K562 (cell line): ENCODE measurements around the gene RNF151. TPM values are rescaled to one million over a fixed set of nuclear protein-coding genes. Genes with fewer than 3 reads are reported as not detected.

Source experiments
- ATAC-seq: fragments of 200-7000 bp; cut with Tn5 transposase; 3 replicates; pipeline ENCODE4 v1.9.1; 2020; ENCODE audit warnings: moderate library complexity
- BruUV-seq: library from RNA; stranded (reverse); fragments of 400-500 nt; replicated peaks from 2 replicates; lab custom pipeline; 2021; lab: Mats Ljungman, UMichigan
- CTCF ChIA-PET: fragments of 300-600 bp; formaldehyde crosslinking; extraction: SDS; loops from one replicate; lab custom pipeline; 2021; ENCODE audit warnings: low intra/inter-chr PET ratio; lab: Yijun Ruan, JAX
- POLR2A ChIA-PET: fragments of 300-600, 350-650 bp; sonication (Branson Sonifier 250); formaldehyde crosslinking; extraction: SDS; loops from one replicate; lab custom pipeline; 2021; ENCODE audit warnings: antibody characterized with exemption, inconsistent platforms; lab: Yijun Ruan, JAX
- DNase-seq, 4 experiments: peaks; one replicate each; pipeline versions ENCODE4 v3.0.0 to v3.0.0-alpha.2; 2011 to 2018; ENCODE audit warnings: low spot score in 3 of 4, mixed read lengths in 3 of 4; ENCODE audit errors: extremely low read depth in 1 of 4
- FAIRE-seq: peaks from 2 replicates; lab custom pipeline; 2011; peaks lifted over from hg19 to GRCh38; lab: Jason Lieb, UNC
- H2AFZ ChIP-seq: 2 replicates; pipeline ENCODE4 v1.6.0; 2011; ENCODE audit warnings: low read depth, low read length, control low read depth, inconsistent platforms
- H3K27ac ChIP-seq: fragments of 200-600 bp; 3 replicates; pipeline ENCODE4 v1.8.0; 2011; ENCODE audit warnings: low read depth, mild to moderate bottlenecking, control low read depth, inconsistent platforms, low read length, moderate library complexity, mixed read lengths; ENCODE audit errors: extremely low read depth
- H3K27me3 ChIP-seq, 2 experiments: fragments of 300-600 bp in 1 of 2; 2 replicates in 1 of 2; 3 replicates in 1 of 2; pipeline versions ENCODE4 v1.6.0 to v1.8.0; 2011; ENCODE audit warnings: inconsistent platforms in 2 of 2, low read length in 2 of 2, mild to moderate bottlenecking in 1 of 2, mixed read lengths in 1 of 2, moderate library complexity in 1 of 2; ENCODE audit not compliant: control insufficient read depth in 2 of 2, insufficient read depth in 2 of 2
- H3K36me3 ChIP-seq: fragments of 300-600 bp; 3 replicates; pipeline ENCODE4 v1.8.0; 2011; ENCODE audit warnings: mild to moderate bottlenecking, low read length, inconsistent platforms; ENCODE audit not compliant: control insufficient read depth, insufficient read depth
- H3K4me1 ChIP-seq, 2 experiments: fragments of 200-600 bp in 1 of 2; replicated peaks in 1 of 2; 2 replicates in 1 of 2; 3 replicates in 1 of 2; pipeline versions ENCODE4 v1.5.1 to v1.8.0; 2011; ENCODE audit warnings: inconsistent platforms in 2 of 2, low read length in 2 of 2, mild to moderate bottlenecking in 1 of 2, mixed read lengths in 1 of 2, moderate library complexity in 1 of 2; ENCODE audit not compliant: control insufficient read depth in 2 of 2, insufficient read depth in 2 of 2
- H3K4me2 ChIP-seq: 2 replicates; pipeline ENCODE4 v1.6.1; 2011; ENCODE audit warnings: low read length, control low read depth, inconsistent platforms, mixed read lengths; ENCODE audit not compliant: insufficient read depth
- H3K4me3 ChIP-seq: fragments of 200-600 bp; sonication (generic), shearing (Covaris generic); 2 replicates; pipeline ENCODE4 v1.5.1; 2016; ENCODE audit warnings: control low read depth, inconsistent platforms
- H3K79me2 ChIP-seq: fragments of 200-600 bp; 3 replicates; pipeline ENCODE4 v1.8.0; 2011; ENCODE audit warnings: low read length, inconsistent platforms; ENCODE audit not compliant: control insufficient read depth, insufficient read depth
- H3K9ac ChIP-seq, 2 experiments: 2 replicates each; pipeline versions ENCODE4 v1.6.0 to v1.6.1; 2011; ENCODE audit warnings: low read depth in 2 of 2, low read length in 2 of 2, control low read depth in 1 of 2, inconsistent platforms in 1 of 2, mild to moderate bottlenecking in 1 of 2, mixed read lengths in 1 of 2; ENCODE audit not compliant: insufficient read depth in 1 of 2
- H3K9me1 ChIP-seq: one replicate; pipeline ENCODE4 v1.6.0; 2011; ENCODE audit warnings: inconsistent platforms, mild to moderate bottlenecking, low read length, moderate library complexity; ENCODE audit not compliant: control insufficient read depth, insufficient read depth
- H3K9me3 ChIP-seq: replicated peaks from 2 replicates; pipeline ENCODE4 v1.5.1; 2011; ENCODE audit warnings: low read depth, low read length, inconsistent platforms; ENCODE audit not compliant: control insufficient read depth, insufficient read depth
- H4K20me1 ChIP-seq: replicated peaks from 2 replicates; pipeline ENCODE4 v1.6.1; 2011; ENCODE audit warnings: low read length, inconsistent platforms, mixed read lengths; ENCODE audit not compliant: control insufficient read depth, insufficient read depth
- ATF1 ChIP-seq, 2 experiments: fragments of 450-650 bp in 1 of 2; IDR thresholded peaks; 2 replicates each; pipeline ENCODE4 v1.6.1; 2016; ENCODE audit warnings: missing compliant biosample characterization in 1 of 2, missing genetic modification characterization in 1 of 2
- CBFA2T2 ChIP-seq: fragments of 450-650 bp; conservative IDR thresholded peaks from 2 replicates; pipeline ENCODE4 v1.6.1; 2017; ENCODE audit warnings: mild to moderate bottlenecking
- CBX8 ChIP-seq: fragments of 200-600 bp; sonication (generic); IDR thresholded peaks from 2 replicates; pipeline ENCODE4 v1.6.1; 2012; ENCODE audit warnings: borderline replicate concordance, mixed run types, low read depth, mild to moderate bottlenecking, moderate library complexity, mixed read lengths, low read length, control low read depth, inconsistent platforms; ENCODE audit not compliant: poor library complexity, severe bottlenecking; ENCODE audit errors: extremely low read depth
- CHD2 ChIP-seq: IDR thresholded peaks from 2 replicates; pipeline ENCODE4 v1.6.1; 2011; ENCODE audit warnings: low read depth, low read length
- CTBP1 ChIP-seq: fragments of 450-650 bp; IDR thresholded peaks from 2 replicates; pipeline ENCODE4 v1.6.1; 2016; ENCODE audit warnings: borderline replicate concordance
- EGR1 ChIP-seq: fragments of 450-650 bp; conservative IDR thresholded peaks from 2 replicates; pipeline ENCODE4 v1.6.1; 2017; ENCODE audit warnings: mild to moderate bottlenecking
- GABPB2 ChIP-seq: fragments of 250-450 bp; sonication (Bioruptor Pico); conservative IDR thresholded peaks from 2 replicates; pipeline ENCODE4 v1.5.1; 2021; ENCODE audit warnings: mild to moderate bottlenecking
- MBD2 ChIP-seq: sonication (generic); IDR thresholded peaks from 2 replicates; pipeline ENCODE4 v1.6.1; 2016; ENCODE audit warnings: low read depth, borderline replicate concordance
- NFIC ChIP-seq: fragments of 450-650 bp; IDR thresholded peaks from 2 replicates; pipeline ENCODE4 v1.6.1; 2017; ENCODE audit warnings: mild to moderate bottlenecking, inconsistent platforms
- NKRF ChIP-seq: fragments of 450-650 bp; IDR thresholded peaks from 2 replicates; pipeline ENCODE4 v1.6.1; 2016; ENCODE audit warnings: borderline replicate concordance
- RBM17 ChIP-seq: fragments of 200-400 bp; formaldehyde crosslinking; IDR thresholded peaks from 2 replicates; pipeline ENCODE4 v1.6.1; 2017; ENCODE audit warnings: low read depth, mild to moderate bottlenecking, low read length, borderline replicate concordance
- SMAD2 ChIP-seq: fragments of 150-350 bp; IDR thresholded peaks from 2 replicates; pipeline ENCODE4 v1.6.1; 2014; ENCODE audit warnings: low read depth, mild to moderate bottlenecking, low read length
- SRF ChIP-seq, 2 experiments: fragments of 250-450, 450-650 bp in 1 of 2; sonication (Bioruptor Pico) in 1 of 2; sonication (generic) in 1 of 2; formaldehyde crosslinking; IDR thresholded peaks; 2 replicates each; pipeline versions ENCODE4 v1.5.0 to v1.5.1; 2020 to 2022; ENCODE audit warnings: mild to moderate bottlenecking in 1 of 2, missing genetic modification reagents in 1 of 2
- SRSF3 ChIP-seq: fragments of 200-400 bp; formaldehyde crosslinking; IDR thresholded peaks from 2 replicates; pipeline ENCODE4 v1.6.1; 2016; ENCODE audit warnings: mild to moderate bottlenecking, low read length, moderate library complexity; ENCODE audit not compliant: insufficient read depth
- ZNF224 ChIP-seq: sonication (generic); formaldehyde crosslinking; IDR thresholded peaks from 2 replicates; pipeline ENCODE4 v1.8.0; 2022; ENCODE audit warnings: mild to moderate bottlenecking, missing genetic modification reagents
- ZNF780A ChIP-seq: fragments of 250-450 bp; sonication (Bioruptor Pico); IDR thresholded peaks from 2 replicates; pipeline ENCODE4 v1.5.0; 2021; ENCODE audit warnings: mild to moderate bottlenecking
- WGBS: fragments of 100-300 bp; shearing (Covaris generic); methylation state at CpG from one replicate; pipeline ENCODE4 v1.1.6; 2016; ENCODE audit warnings: low coverage, mixed read lengths; ENCODE audit not compliant: insufficient coverage; ENCODE audit errors: missing lambda C conversion rate; 5-methylcytosine and 5-hydroxymethylcytosine counted together
- in situ Hi-C: fragments of 300-500 bp; cut with MboI; formaldehyde crosslinking; loops from 4 replicates; pipeline ENCODE4 v1.15.0; 2018; ENCODE audit warnings: inconsistent platforms, mixed read lengths
- intact Hi-C: fragments of 100-400 bp; cut with micrococcal nuclease; formaldehyde crosslinking; loops from 2 replicates; pipeline ENCODE4 v1.14.2; 2022
- polyA plus RNA-seq, 8 experiments: library from polyadenylated mRNA; depleted of rRNA in 4 of 8; stranded (reverse) in 5 of 8; unstranded in 3 of 8; fragments of >200 nt; fragmentation: Nextera tagmentation in 2 of 8; fragmentation: Illumina TruSeq in 1 of 8; extraction: Ambion mirVana in 2 of 8; extraction: Trizol in 1 of 8; gene quantifications; 2 replicates each; pipeline versions ENCODE4 v1.2.1 to v1.2.3, GENCODE V29; 2011 to 2014; ENCODE audit warnings: inconsistent platforms in 1 of 8, missing spikeins in 1 of 8
- total RNA-seq, 7 experiments: library from RNA; depleted of rRNA in 6 of 7; stranded (reverse); fragments of >200 nt in 6 of 7; fragmentation: Illumina TruSeq in 2 of 7; extraction: Trizol in 2 of 7; gene quantifications; 2 replicates each; pipeline versions ENCODE4 v1.2.1 to v1.2.3, GENCODE V29; 2011 to 2021; ENCODE audit warnings: low replicate concordance in 1 of 7
- TF ChIP-seq, protein P1 (sequence below), 2 experiments: fragments of 450-650 bp in 1 of 2; IDR thresholded peaks; 2 replicates each; pipeline ENCODE4 v1.6.1; 2011 to 2017; ENCODE audit warnings: low read depth in 2 of 2, antibody characterized with exemption in 1 of 2, borderline replicate concordance in 1 of 2, low read length in 1 of 2, mild to moderate bottlenecking in 1 of 2, mixed read lengths in 1 of 2; ENCODE audit not compliant: control insufficient read depth in 1 of 2

Gene RNF151
- total and polyA plus RNA-seq, 9 of the 15 experiments (the other 6 are each of a cell fraction or from before 2014, with no cell fraction given): not detected

DNA sequence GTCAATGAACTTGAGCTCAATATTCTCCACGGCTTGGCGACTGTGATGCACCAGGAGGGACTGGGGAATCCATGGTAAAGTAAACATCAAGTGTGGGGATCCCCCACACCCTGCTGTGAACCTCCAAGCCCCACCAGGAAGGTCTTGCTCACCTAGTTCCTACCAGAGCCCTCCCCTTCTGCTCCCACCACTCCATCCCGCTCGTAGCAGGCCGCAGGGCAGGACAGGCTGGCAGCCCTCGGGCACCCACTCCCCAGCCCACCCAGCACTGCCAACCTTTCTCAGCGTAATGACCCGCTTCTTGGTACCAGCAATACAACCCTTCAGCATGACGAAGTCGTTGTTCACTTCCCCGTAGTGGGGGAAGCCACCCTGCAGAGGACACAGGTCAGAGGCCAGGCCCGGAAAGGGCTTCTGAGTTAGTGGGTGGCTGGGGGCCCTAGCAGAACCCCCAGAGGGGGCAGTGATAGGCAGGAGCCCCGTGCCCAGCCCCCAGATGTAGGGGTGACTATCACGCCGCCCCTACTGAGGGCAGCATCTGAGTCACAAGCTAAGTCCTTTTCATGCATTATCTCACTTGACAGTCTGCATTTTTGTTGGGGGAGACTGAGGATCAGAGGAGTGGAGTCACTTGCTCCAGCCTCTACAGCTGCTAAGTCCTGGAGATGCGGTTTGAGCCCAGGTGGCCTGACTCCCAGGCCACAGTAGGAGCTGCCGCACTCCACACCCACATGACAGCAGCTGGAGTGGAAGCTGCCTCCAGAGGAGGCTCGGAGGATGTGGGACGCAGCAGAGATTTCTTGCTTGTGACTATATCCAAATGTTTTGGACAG, 20.9 kb upstream of the RNF151 start:
- intact Hi-C loops: no loop called here
- no peak for TF ChIP-seq NKRF
- TF ChIP-seq CHD2: no peak
- TF ChIP-seq ATF1 (CRISPR knock-in tag; IDR thresholded peaks at IDR 0.05): no peak
- no peak for TF ChIP-seq ATF1 (tag; IDR thresholded peaks at IDR 0.05)
- no peak for TF ChIP-seq SMAD2
- TF ChIP-seq GABPB2 (CRISPR knock-in tag): no peak
- peak; percentile 37; the same call in 1 of the 2 replicates for TF ChIP-seq NFIC
- TF ChIP-seq RBM17: no peak
- TF ChIP-seq SRSF3: no peak
- peak; percentile 84 for TF ChIP-seq CBFA2T2
- no peak for TF ChIP-seq ZNF780A (CRISPR knock-in tag)
- TF ChIP-seq MBD2: no peak
- TF ChIP-seq CTBP1: no peak
- TF ChIP-seq, protein P1, sequence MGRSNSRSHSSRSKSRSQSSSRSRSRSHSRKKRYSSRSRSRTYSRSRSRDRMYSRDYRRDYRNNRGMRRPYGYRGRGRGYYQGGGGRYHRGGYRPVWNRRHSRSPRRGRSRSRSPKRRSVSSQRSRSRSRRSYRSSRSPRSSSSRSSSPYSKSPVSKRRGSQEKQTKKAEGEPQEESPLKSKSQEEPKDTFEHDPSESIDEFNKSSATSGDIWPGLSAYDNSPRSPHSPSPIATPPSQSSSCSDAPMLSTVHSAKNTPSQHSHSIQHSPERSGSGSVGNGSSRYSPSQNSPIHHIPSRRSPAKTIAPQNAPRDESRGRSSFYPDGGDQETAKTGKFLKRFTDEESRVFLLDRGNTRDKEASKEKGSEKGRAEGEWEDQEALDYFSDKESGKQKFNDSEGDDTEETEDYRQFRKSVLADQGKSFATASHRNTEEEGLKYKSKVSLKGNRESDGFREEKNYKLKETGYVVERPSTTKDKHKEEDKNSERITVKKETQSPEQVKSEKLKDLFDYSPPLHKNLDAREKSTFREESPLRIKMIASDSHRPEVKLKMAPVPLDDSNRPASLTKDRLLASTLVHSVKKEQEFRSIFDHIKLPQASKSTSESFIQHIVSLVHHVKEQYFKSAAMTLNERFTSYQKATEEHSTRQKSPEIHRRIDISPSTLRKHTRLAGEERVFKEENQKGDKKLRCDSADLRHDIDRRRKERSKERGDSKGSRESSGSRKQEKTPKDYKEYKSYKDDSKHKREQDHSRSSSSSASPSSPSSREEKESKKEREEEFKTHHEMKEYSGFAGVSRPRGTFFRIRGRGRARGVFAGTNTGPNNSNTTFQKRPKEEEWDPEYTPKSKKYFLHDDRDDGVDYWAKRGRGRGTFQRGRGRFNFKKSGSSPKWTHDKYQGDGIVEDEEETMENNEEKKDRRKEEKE (IDR thresholded peaks at IDR 0.05; ENCODE audit: borderline replicate concordance in 1 of 2, control insufficient read depth in 1 of 2, low read depth in 2 of 2, low read length in 1 of 2): no peak
- TF ChIP-seq CBX8: no peak
- no peak for TF ChIP-seq ZNF224 (CRISPR knock-in tag)
- TF ChIP-seq EGR1: peak; percentile 52
- TF ChIP-seq SRF (CRISPR knock-in tag; IDR thresholded peaks at IDR 0.05): no peak

More for the DNA sequence above, 20.9 kb upstream of the RNF151 start:
- ATAC-seq: no peak
- Histone ChIP-seq H3K4me3 (no peak overlapping the region), H3K27me3 (no peaks in the 10 kb centered on the region), H3K36me3 (peaks cover 6% of the 10 kb centered on the region; the same call in 1 of the 3 replicates), H4K20me1 (peaks cover 7% of the 10 kb centered on the region), H3K9me3 (no peaks in the 10 kb centered on the region), H3K4me1 (peaks cover 29 to 70% of the 10 kb centered on the region in 2 experiments), H3K79me2 (peaks cover 20% of the 10 kb centered on the region), H3K4me2 (no peak overlapping the region), H2AFZ (no peak overlapping the region), H3K9ac (peak overlapping the region in 1 of 2 experiments; percentile 50; a peak in 1 of 4 replicates), H3K9me1 (peaks cover 8% of the 10 kb centered on the region), H3K27ac (no peak overlapping the region)
- ChIA-PET POLR2A (interaction anchor here (0.7 to 2.9 kb wide), 5 partner anchors 15 to 210 kb away, joined by 3 to 27 read pairs (median 4); partner anchors contain the start of genes RPS2 and TRAF7), CTCF (no interaction called here)
- 37% methylated on average over 12 of the region's 19 CpGs for WGBS
- FAIRE-seq: peak; percentile 6
- peak in 2 of 4 experiments; percentile 39 to 68 for DNase-seq
- no TSS peak for BruUV-seq
- in situ Hi-C loops: no loop called here
